Measurements from ENCODE around the gene LCE1F. TPM values are rescaled to one million over a fixed set of nuclear protein-coding genes. Genes with fewer than 3 reads are reported as not detected.

Gene LCE1F, protein sequence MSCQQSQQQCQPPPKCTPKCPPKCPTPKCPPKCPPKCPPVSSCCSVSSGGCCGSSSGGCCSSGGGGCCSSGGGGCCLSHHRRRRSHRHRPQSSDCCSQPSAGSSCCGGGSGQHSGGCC
- total RNA-seq (2022; extraction: Qiagen RNA extraction; ENCODE audit: low read depth): not detected in 5 replicates

DNA sequence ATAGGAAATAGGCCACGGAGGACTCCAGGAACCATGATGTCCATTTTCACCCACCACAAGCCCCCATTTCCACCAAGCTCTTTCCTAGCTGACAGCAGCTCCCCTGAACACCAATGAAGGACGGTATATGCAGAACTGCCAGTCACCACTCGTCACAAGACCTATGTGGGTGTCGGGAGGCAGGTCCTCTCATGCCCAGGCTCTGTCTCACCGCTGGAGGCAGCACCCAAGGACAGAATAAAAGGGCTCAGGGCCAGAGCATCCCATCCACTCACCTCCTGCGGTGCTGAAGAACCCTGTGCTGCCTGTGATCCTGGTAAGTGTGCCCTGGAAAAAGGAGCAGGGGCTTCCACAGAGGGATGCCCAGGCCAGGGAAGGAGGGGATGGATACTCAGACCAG is at the start of gene LCE1F:
Gene LCE1F, plus strand, starts transcription at position 266 of the 400 bp plus-strand sequence. CDS start 1,232 bp downstream, outside the sequence.

DNA sequence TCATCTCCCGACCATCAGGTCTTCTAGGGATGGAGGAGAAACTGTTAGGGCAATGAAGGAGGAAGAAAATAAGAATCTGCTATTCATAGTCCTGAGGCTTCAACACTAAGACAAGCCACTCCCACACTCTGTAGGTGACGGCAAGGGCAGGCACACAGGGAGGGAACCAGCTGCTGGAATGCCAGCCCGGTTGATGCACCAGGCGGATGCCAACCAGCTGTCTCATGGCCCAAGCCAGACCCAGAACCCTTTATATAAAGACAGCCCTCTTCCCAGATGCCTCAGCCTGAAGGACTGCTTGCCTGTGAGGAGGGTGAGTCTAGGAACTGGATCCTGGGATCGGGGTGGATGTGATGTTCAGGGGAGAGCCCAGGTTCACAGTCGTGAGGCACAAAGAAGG is 17.2 kb upstream of the LCE1F start, which contains the start of gene KPRP:
Gene KPRP, plus strand, starts transcription at position 279 of the 400 bp plus-strand sequence. CDS start 1,564 bp downstream, outside the sequence.

DNA sequence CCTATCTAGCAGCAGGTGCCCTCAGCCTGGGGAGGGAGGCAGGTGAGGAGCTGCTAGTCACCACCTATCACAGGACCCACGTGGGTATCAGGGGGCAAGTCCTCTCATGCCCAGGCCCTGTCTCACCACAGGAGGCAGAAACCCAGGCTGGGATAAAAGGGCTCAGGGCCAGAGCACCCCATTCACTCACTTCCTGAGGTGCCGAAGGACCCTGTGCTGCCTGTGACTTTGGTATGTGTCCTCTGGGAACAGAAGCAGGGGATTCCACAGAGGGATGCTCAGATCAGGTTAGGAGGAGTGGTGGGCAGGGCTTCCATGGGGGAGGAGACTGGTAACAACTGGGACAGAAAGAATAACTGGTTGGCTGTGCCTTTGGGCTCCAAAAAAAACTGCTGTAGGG is 11.1 kb downstream of the LCE1F start, which contains the start of gene LCE1E:
Gene LCE1E, plus strand, starts transcription at position 181 of the 400 bp plus-strand sequence. CDS start 1,043 bp downstream, outside the sequence.

DNA sequence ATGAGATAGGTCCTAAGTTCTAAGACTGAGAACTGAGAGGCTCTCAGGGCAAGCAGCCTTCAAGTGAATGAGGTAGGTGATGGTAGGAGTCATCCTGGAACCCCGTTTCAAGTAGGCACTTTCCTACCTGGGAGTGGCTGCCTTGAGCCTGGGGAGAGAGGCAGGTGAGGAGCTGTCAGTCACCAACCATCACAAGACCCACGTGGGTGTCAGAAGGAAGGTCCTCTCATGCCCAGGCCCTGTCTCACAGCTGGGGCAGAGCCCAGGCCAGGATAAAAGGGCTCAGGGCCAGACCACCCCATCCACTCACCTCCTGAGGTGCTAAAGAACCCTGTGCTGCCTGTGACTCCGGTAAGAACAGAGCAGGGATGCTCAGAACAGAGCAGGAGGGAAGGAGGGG is 21.5 kb downstream of the LCE1F start, which contains the start of gene LCE1D:
Gene LCE1D, plus strand, starts transcription at position 301 of the 400 bp plus-strand sequence. CDS start 1,074 bp downstream, outside the sequence.

DNA sequence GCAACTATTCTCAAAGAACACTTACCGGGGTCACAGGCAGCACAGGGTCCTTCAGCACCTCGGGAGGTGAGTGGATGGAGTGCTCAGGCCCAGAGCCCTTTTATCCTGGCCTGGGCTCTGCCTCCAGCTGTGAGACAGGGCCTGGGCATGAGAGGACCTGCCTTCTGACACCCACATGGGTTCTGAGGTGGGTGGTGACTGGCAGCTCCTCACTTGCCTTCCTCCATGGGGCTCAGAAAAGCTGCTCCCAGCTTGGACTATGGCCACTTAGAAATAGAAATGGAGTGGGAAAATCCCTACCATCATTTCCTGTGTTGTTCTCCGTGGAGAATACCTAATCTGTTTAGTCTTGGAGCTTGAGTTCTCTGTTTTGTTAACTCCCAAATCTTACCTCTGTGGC is 31.6 kb downstream of the LCE1F start, which contains the start of gene LCE1C:
Gene LCE1C, minus strand, starts transcription at position 76 of the 400 bp plus-strand sequence. CDS start 1,173 bp downstream, outside the sequence.

DNA sequence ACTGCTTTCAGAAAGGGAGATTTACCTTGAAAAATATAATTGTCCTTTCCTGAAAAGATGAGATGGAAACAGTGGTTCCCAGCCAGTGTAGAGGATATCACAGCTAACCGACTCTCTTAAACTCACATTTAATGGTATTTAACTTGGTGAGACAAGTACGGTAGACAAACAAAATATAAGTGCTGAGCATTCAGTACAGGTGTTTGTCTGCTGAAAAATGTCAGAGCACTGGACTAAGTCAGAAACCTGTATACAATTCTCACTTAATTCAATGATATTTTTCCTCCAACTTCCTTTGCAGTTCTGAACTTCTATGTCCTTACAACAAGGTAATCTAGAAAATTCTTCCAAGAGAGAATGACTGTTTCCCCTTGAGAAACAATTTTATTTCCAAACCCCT is 36.7 kb downstream of the LCE1F start, which contains the start of gene LCE1B:
Gene LCE1B, plus strand, starts transcription at position 301 of the 400 bp plus-strand sequence. CDS start 476 bp downstream, outside the sequence.

Other genes starting within 250 kb of the LCE1F start
- not detected in 5 replicates for gene LCE3E, start 208.4 kb upstream of the LCE1F start, total RNA-seq (2022; extraction: Qiagen RNA extraction; ENCODE audit: low read depth)
- gene LCE3D, start 194.6 kb upstream of the LCE1F start, total RNA-seq (2022; extraction: Qiagen RNA extraction; ENCODE audit: low read depth): 0.34 to 0.80 TPM (median 0.59 TPM) in 5 replicates
- not detected in 5 replicates for gene LCE3C, start 174.9 kb upstream of the LCE1F start, total RNA-seq (2022; extraction: Qiagen RNA extraction; ENCODE audit: low read depth)
- gene LCE3B, start 161.3 kb upstream of the LCE1F start, total RNA-seq (2022; extraction: Qiagen RNA extraction; ENCODE audit: low read depth): not detected in 5 replicates
- gene LCE3A, start 152.0 kb upstream of the LCE1F start, total RNA-seq (2022; extraction: Qiagen RNA extraction; ENCODE audit: low read depth): not detected in 5 replicates
- not detected in 5 replicates for gene LCE2D, start 111.8 kb upstream of the LCE1F start, total RNA-seq (2022; extraction: Qiagen RNA extraction; ENCODE audit: low read depth)
- gene LCE2C, start 99.9 kb upstream of the LCE1F start, total RNA-seq (2022; extraction: Qiagen RNA extraction; ENCODE audit: low read depth): not detected in 5 replicates
- gene LCE2B, start 89.0 kb upstream of the LCE1F start, total RNA-seq (2022; extraction: Qiagen RNA extraction; ENCODE audit: low read depth): not detected in 5 replicates
- not detected in 5 replicates for gene LCE2A, start 76.8 kb upstream of the LCE1F start, total RNA-seq (2022; extraction: Qiagen RNA extraction; ENCODE audit: low read depth)
- gene LCE4A, start 67.0 kb upstream of the LCE1F start, total RNA-seq (2022; extraction: Qiagen RNA extraction; ENCODE audit: low read depth): not detected in 5 replicates
- not detected in 5 replicates for gene KPRP, start 17.1 kb upstream of the LCE1F start, total RNA-seq (2022; extraction: Qiagen RNA extraction; ENCODE audit: low read depth)
- gene LCE1E, start 11.1 kb downstream of the LCE1F start, total RNA-seq (2022; extraction: Qiagen RNA extraction; ENCODE audit: low read depth): not detected in 5 replicates
- gene LCE1D, start 21.6 kb downstream of the LCE1F start, total RNA-seq (2022; extraction: Qiagen RNA extraction; ENCODE audit: low read depth): not detected in 5 replicates
- gene LCE1C, start 31.5 kb downstream of the LCE1F start, total RNA-seq (2022; extraction: Qiagen RNA extraction; ENCODE audit: low read depth): not detected in 5 replicates
- not detected in 5 replicates for gene LCE1B, start 36.8 kb downstream of the LCE1F start, total RNA-seq (2022; extraction: Qiagen RNA extraction; ENCODE audit: low read depth)
- gene LCE1A, start 52.3 kb downstream of the LCE1F start, total RNA-seq (2022; extraction: Qiagen RNA extraction; ENCODE audit: low read depth): not detected in 5 replicates
- not detected in 5 replicates for gene LCE6A, start 67.7 kb downstream of the LCE1F start, total RNA-seq (2022; extraction: Qiagen RNA extraction; ENCODE audit: low read depth)
- gene LCE7A, start 84.9 kb downstream of the LCE1F start, total RNA-seq (2022; extraction: Qiagen RNA extraction; ENCODE audit: low read depth): not detected in 5 replicates
- not detected in 5 replicates for gene SMCP, start 103.2 kb downstream of the LCE1F start, total RNA-seq (2022; extraction: Qiagen RNA extraction; ENCODE audit: low read depth)
- 0.03 TPM in 1 of 5 replicates, not detected in the others for gene IVL, start 133.4 kb downstream of the LCE1F start, total RNA-seq (2022; extraction: Qiagen RNA extraction; ENCODE audit: low read depth)
- not detected in 5 replicates for gene SPRR5, start 172.1 kb downstream of the LCE1F start, total RNA-seq (2022; extraction: Qiagen RNA extraction; ENCODE audit: low read depth)
- not detected in 5 replicates for gene SPRR4, start 195.5 kb downstream of the LCE1F start, total RNA-seq (2022; extraction: Qiagen RNA extraction; ENCODE audit: low read depth)
- gene SPRR1A, start 208.9 kb downstream of the LCE1F start, total RNA-seq (2022; extraction: Qiagen RNA extraction; ENCODE audit: low read depth): not detected in 5 replicates
- 0.22 TPM in 1 of 5 replicates, not detected in the others for gene SPRR3, start 226.6 kb downstream of the LCE1F start, total RNA-seq (2022; extraction: Qiagen RNA extraction; ENCODE audit: low read depth)

Measured in A549 treated with CpdA at 1 μM for 4 hours (cell line).